NCI-H446 (cell line): Measurements from ENCODE around the gene CC2D2B.
"Not testable (repeated sequence)": the region's sequence is repeated elsewhere in the genome, so short reads cannot be mapped to it uniquely, and the experiment has no call there.

ENCODE experiments used
- DNase-seq, 2 experiments: peaks; one replicate each; lab custom pipeline; 2025; lab: John Stamatoyannopoulos, UW

Gene CC2D2B

GRCh38 chr10:96017191-96017687, 109.5 kb downstream of the CC2D2B start:
- DNase-seq: peak in 1 of 2 experiments; percentile 41

- no peak for DNase-seq
Observed at GRCh38 chr10:96021332-96021731, 113.6 kb downstream of the CC2D2B start.

GRCh38 chr10:96022739-96023138, 115.0 kb downstream of the CC2D2B start:
- no peak for DNase-seq

GRCh38 chr10:96023168-96023567, 115.4 kb downstream of the CC2D2B start:
- no peak for DNase-seq

- no peak for DNase-seq
Observed at GRCh38 chr10:96025566-96025965, 117.8 kb downstream of the CC2D2B start.

- no peak for DNase-seq
Observed at GRCh38 chr10:96034625-96035024, 126.8 kb downstream of the CC2D2B start.

GRCh38 chr10:96038476-96039387, 131.0 kb downstream of the CC2D2B start:
- no peak for DNase-seq

GRCh38 chr10:96041146-96041545, 133.4 kb downstream of the CC2D2B start:
- DNase-seq: no peak

- DNase-seq: peak; percentile 15 to 82
Observed at GRCh38 chr10:96043033-96043892, 135.5 kb downstream of the CC2D2B start, which contains the start of gene CCNJ. Gene CCNJ, plus strand, starts transcription at chr10:96043583. Its CDS starts 811 bp downstream, at chr10:96044394.

- DNase-seq: peak; percentile 5 to 11
Observed at GRCh38 chr10:96043893-96044715, 136.3 kb downstream of the CC2D2B start.

- no peak for DNase-seq
Observed at GRCh38 chr10:96044736-96045135, 137.0 kb downstream of the CC2D2B start.

GRCh38 chr10:96046546-96046945, 138.8 kb downstream of the CC2D2B start:
- DNase-seq: no peak

- DNase-seq: no peak
Observed at GRCh38 chr10:96047004-96047649, 139.4 kb downstream of the CC2D2B start.

- not testable (repeated sequence) for DNase-seq
Observed at GRCh38 chr10:96047925-96048324, 140.2 kb downstream of the CC2D2B start.

GRCh38 chr10:96049340-96049739, 141.6 kb downstream of the CC2D2B start:
- no peak for DNase-seq

- DNase-seq: no peak
Observed at GRCh38 chr10:96053985-96054384, 146.2 kb downstream of the CC2D2B start.

GRCh38 chr10:96056787-96057186, 149.0 kb downstream of the CC2D2B start:
- DNase-seq: no peak

- no peak for DNase-seq
Observed at GRCh38 chr10:96061232-96061631, 153.5 kb downstream of the CC2D2B start.

GRCh38 chr10:96072674-96073073, 164.9 kb downstream of the CC2D2B start:
- no peak for DNase-seq

- DNase-seq: no peak
Observed at GRCh38 chr10:96073722-96074121, 165.9 kb downstream of the CC2D2B start.

- DNase-seq: no peak
Observed at GRCh38 chr10:96074776-96075175, 167.0 kb downstream of the CC2D2B start.
